HG03432 (cell line): ENCODE measurements around the gene BBS5.

Experiments used
- ATAC-seq: cut with Tn5 transposase; IDR thresholded peaks from one replicate; pipeline ENCODE4 v1.9.1; 2021; ENCODE audit warnings: mild to moderate bottlenecking, moderate library complexity; ENCODE audit not compliant: unreplicated experiment

The BBS5 gene

GRCh38 chr2:169540146-169540545, 60.9 kb downstream of the BBS5 start:
- ATAC-seq = no peak

GRCh38 chr2:169542433-169542832, 63.1 kb downstream of the BBS5 start:
- ATAC-seq = no peak

DNA sequence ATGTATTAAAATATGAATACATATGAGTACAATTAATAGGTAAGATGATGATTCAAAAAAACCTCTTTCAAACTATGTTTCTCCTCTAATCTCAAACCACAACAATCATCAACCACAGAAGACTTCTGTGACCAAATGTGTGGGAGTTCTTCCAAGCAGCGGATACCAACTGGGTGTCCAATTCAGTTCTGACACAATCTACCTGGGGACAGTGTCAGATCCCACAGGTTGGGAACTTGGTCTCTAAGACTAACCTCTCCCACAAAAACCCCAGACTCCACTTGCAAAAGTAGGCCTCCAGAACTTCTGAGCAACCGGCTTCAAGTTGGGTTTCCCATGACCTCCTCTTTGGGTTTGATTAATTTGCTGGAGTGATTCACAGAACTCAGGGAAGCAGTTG, 67.5 kb downstream of the BBS5 start:
- ATAC-seq = no peak
